Chondrocyte (in vitro differentiated cells): ENCODE measurements around the gene PPCDC. TPM values are rescaled to one million over a fixed set of nuclear protein-coding genes. Genes with fewer than 3 reads are reported as not detected.

Source experiments
- DNase-seq: peaks from one replicate; pipeline ENCODE4 v3.0.0; 2021; ENCODE audit warnings: mixed read lengths, low spot score
- H3K27ac Mint-ChIP-seq: one replicate; pipeline ENCODE4 v1.8.0; 2021; ENCODE audit warnings: mild to moderate bottlenecking, moderate library complexity, mixed read lengths; ENCODE audit not compliant: unreplicated experiment
- H3K27me3 Mint-ChIP-seq: 2 replicates; pipeline ENCODE4 v1.8.0; 2021; ENCODE audit warnings: low read depth, mixed read lengths
- H3K36me3 Mint-ChIP-seq: 2 replicates; pipeline ENCODE4 v1.8.0; 2021; ENCODE audit warnings: low read depth, mixed read lengths
- H3K4me1 Mint-ChIP-seq: 2 replicates; pipeline ENCODE4 v1.8.0; 2021; ENCODE audit warnings: low read depth, mild to moderate bottlenecking, mixed read lengths
- H3K4me3 Mint-ChIP-seq: one replicate; pipeline ENCODE4 v1.8.0; 2021; ENCODE audit warnings: mild to moderate bottlenecking, moderate library complexity, mixed read lengths; ENCODE audit not compliant: unreplicated experiment
- H3K9me3 Mint-ChIP-seq: 2 replicates; pipeline ENCODE4 v1.8.0; 2021; ENCODE audit warnings: low read depth, mixed read lengths
- CTCF ChIP-seq: fragments of 200-600 bp; sonication (generic); IDR thresholded peaks from 2 replicates; pipeline ENCODE4 v1.5.0; 2021; ENCODE audit warnings: antibody characterized with exemption, mild to moderate bottlenecking, moderate library complexity
- total RNA-seq: library from RNA; stranded (reverse); gene quantifications from 3 replicates; pipeline ENCODE4 v1.2.1, GENCODE V29; 2021

Gene PPCDC
- total RNA-seq, 1 donor from 2014 or later, result 7.3 TPM

GRCh38 chr15:75064846-75065245 lies 41.5 kb downstream of the PPCDC start:
- DNase-seq, result no peak
- peak overlapping the region; percentile 51 for H3K27ac Mint-ChIP-seq
- H3K9me3 Mint-ChIP-seq, result peaks cover 20% of the 10 kb centered on the region

GRCh38 chr15:75065467-75065850 lies 42.1 kb downstream of the PPCDC start:
- H3K27me3 Mint-ChIP-seq, result no peaks in the 10 kb centered on the region
- H3K4me3 Mint-ChIP-seq, result no peak overlapping the region
- H3K9me3 Mint-ChIP-seq, result peaks cover 20% of the 10 kb centered on the region
- no peak for DNase-seq
- no peak for TF ChIP-seq CTCF
- H3K27ac Mint-ChIP-seq, result peak overlapping the region; percentile 73
- H3K36me3 Mint-ChIP-seq, result peaks cover 8% of the 10 kb centered on the region
- peaks cover 35% of the 10 kb centered on the region for H3K4me1 Mint-ChIP-seq

More at GRCh38 chr15:75064846-75065245, 41.5 kb downstream of the PPCDC start:
- Mint-ChIP-seq H3K4me3 (no peak overlapping the region), H3K27me3 (no peaks in the 10 kb centered on the region), H3K36me3 (peaks cover 8% of the 10 kb centered on the region), H3K4me1 (peaks cover 35% of the 10 kb centered on the region)
- TF ChIP-seq CTCF, result no peak

- no peak for DNase-seq
- no peak overlapping the region for H3K4me3 Mint-ChIP-seq
- peak overlapping the region; percentile 73 for H3K27ac Mint-ChIP-seq
- H3K27me3 Mint-ChIP-seq, result no peaks in the 10 kb centered on the region
- H3K4me1 Mint-ChIP-seq, result peaks cover 34% of the 10 kb centered on the region
- no peak for TF ChIP-seq CTCF
- H3K36me3 Mint-ChIP-seq, result peaks cover 8% of the 10 kb centered on the region
- H3K9me3 Mint-ChIP-seq, result peaks cover 20% of the 10 kb centered on the region
Observed at GRCh38 chr15:75065851-75066509, 42.6 kb downstream of the PPCDC start.

- H3K27me3 Mint-ChIP-seq, result no peaks in the 10 kb centered on the region
- H3K9me3 Mint-ChIP-seq, result peaks cover 20% of the 10 kb centered on the region
Observed at GRCh38 chr15:75067123-75067830, 43.9 kb downstream of the PPCDC start.

More at GRCh38 chr15:75067123-75067830, 43.9 kb downstream of the PPCDC start:
- no peak for TF ChIP-seq CTCF
- peaks cover 28% of the 10 kb centered on the region for H3K4me1 Mint-ChIP-seq
- H3K36me3 Mint-ChIP-seq, result peaks cover 8% of the 10 kb centered on the region
- no peak overlapping the region for H3K27ac Mint-ChIP-seq
- DNase-seq, result no peak
- no peak overlapping the region for H3K4me3 Mint-ChIP-seq
